HG03575 (cell line): ENCODE results near the gene TRPC1.
"Not testable (repeated sequence)": the region's sequence is repeated elsewhere in the genome, so short reads cannot be mapped to it uniquely, and the experiment has no call there.

Experiments
- ATAC-seq: cut with Tn5 transposase; IDR thresholded peaks from one replicate; pipeline ENCODE4 v1.9.1; 2021; ENCODE audit not compliant: unreplicated experiment, insufficient number of reproducible peaks, low FRiP score; ENCODE audit errors: extremely low read depth

TRPC1 gene

DNA sequence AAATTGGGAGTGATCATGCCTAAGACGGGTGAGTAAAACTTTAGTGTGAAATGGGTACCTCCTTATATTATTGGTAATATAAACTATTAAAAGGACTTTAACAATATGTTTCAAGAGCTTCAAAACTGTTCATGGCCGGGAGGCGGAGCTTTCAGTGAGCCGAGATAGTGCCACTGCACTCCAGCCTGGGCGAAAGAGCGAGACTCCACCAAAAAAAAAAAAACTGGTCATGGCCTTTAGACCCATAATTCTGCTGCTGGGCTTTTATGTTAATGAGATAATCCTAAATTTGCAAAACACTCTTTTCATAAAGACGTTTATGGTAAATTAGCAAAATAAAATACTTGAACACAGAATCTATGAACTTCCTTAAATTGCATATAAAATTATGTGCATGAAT lies 22.8 kb downstream of the TRPC1 start:
- no peak for ATAC-seq

DNA sequence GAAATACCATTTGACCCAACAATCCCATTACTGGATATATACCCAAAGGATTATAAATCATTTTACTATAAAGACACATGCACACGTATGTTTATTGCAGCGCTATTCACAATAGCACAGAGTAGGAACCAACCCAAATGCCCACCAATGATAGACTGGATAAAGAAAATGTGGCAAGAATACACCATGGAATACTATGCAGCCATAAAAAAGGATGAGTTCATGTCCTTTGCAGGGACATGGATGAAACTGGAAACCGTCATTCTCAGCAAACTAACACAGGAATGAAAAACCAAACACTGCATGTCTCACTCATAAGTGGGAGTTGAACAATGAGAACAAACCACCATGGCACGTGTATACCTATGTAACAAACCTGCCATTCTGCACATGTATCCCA lies 26.7 kb downstream of the TRPC1 start:
- not testable (repeated sequence) for ATAC-seq

DNA sequence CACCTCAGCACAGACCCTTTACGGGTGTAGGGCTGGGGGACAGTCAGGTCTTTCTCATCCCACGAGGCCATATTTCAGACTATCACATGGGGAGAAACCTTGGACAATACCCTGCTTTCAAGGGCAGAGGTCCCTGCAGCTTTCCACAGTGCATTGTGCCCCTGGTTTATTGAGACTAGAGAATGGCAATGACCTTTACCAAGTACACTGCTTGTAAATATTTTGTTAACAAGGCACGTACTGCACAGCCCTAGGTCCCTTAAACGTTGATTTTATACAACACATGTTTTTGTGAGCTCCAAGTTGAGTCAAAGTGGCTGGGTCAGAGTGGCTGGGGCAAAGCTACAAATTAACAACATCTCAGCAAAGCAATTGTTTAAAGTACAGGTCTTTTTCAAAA lies 28.8 kb downstream of the TRPC1 start:
- not testable (repeated sequence) for ATAC-seq

DNA sequence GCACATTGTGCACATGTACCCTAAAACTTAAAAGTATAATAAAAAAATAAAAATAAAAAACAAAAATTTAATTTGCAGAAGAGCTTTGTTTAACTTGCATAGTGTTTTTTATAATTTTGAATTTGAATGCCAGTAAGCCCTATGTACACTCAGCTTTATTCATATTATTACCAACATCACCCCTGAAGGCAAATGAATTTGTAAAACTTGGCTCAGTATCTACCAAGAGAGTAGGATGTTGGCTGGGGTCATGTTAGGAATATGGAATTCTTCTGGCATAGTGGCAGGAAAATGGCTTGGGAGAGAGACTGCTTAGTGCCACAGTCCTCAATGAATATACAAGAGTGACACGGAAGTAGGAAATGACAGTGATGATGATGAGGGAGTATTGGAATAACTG lies 30.7 kb downstream of the TRPC1 start:
- no peak for ATAC-seq

DNA sequence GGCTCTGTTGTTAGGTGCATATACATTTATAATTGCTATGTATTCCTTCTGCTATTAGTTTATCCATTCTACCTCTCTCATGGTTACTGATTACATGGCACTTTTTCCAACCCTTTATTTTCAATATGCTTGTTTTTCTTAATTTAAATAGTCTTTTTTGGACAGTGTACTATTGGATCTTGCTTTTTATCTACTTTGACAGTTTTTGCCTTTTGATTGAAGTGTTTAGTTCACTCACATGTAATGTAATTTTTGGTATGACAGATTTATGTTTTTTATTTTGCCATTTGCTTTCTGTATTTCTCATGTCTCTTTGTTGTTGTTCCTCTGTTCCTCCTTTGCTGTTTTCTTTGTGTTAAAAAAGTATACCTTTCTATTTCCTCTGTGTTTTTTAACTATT lies 44.5 kb downstream of the TRPC1 start:
- ATAC-seq = no peak

DNA sequence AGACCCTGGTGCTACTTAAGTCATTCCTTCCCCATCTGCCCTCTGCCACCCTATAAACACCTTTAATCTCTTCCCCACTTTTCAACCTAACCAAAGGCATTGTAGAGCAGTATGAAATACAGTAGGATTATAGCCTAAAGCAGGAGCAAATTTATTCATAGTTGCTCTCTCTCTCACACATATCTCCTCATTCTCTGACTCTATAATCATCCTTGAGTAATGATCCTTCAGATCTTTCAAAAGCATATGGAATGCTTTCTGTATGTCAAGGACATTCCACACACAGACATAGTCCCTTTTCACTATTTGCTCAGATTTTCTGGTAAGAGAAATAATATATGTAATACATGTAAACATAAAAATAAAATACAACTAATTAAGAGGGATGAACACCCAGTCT lies 54.1 kb downstream of the TRPC1 start:
- no peak for ATAC-seq

DNA sequence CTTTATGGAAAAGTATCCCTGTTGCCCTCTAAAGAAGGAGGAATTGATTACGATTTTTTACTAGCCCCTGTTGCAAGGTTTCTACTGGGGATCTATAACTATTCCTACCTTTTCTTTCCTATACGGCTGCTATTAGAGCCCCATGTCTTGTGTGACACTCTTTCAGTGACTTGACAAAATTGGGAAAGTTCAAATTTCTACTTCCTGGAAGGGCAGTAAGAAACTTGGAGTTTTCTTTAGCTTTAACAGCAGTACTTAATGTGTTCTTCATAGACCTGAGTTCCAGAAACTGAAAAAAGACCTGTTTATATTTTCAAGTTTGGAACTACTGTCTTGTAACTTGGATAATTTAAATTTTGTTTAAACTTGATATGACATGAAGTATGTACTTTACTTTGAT lies 54.7 kb downstream of the TRPC1 start:
- ATAC-seq = no peak

DNA sequence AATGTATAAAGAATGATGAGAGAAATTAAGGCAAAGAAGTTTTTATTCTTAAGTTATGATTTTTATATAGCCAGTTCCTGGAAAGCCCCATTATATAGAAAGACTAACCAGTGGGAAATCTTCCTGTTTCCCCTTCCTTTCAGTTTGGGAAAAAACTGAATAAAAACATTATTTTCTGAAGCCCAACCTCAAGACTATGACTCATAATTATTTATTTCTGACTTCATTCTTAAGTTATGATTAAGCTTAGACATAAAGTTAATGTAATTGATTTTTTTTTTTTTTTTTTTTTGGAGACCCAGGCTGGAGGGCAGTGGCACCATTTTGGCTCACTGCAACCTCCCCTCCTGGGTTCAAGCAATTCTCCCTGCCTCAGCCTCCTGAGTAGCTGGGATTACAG lies 55.8 kb downstream of the TRPC1 start:
- no peak for ATAC-seq

DNA sequence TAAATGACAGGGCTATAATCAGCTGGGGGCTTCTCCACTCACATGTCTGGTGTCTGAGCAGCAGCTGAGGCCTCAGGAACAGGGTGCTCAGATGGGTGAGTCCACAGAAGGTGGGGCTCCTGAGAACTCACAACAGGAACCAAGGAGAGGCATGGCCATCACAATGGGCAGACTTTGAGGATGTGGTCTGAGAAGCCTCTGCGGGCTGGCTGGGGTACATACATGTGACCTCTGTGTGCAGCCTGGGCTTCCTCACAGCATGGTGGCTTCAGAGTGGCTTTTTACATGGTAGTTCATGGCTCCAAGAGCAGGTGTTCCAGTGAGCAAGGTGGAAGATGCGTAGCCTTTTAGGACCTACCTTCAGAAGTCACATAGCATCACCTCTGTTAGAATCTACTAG lies 58.8 kb downstream of the TRPC1 start:
- ATAC-seq = no peak

DNA sequence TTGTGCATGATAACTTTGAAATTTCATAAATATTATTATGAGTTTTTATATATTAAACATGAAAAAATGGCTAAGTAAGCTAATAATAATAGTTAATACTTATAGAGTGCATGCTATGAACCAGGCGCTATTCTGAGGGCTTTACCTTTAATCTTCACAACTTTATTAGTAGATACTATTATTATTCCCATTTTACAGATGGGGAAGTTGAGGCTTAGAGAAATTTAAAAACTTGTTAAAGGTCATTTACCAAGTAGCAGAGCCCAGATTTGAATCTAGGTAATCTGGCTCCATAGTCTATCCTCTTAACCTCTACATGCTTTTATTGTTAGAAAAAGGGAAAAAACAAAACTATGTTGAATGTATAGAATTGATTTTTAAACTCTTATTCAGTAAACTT lies 60.4 kb downstream of the TRPC1 start:
- ATAC-seq = no peak

DNA sequence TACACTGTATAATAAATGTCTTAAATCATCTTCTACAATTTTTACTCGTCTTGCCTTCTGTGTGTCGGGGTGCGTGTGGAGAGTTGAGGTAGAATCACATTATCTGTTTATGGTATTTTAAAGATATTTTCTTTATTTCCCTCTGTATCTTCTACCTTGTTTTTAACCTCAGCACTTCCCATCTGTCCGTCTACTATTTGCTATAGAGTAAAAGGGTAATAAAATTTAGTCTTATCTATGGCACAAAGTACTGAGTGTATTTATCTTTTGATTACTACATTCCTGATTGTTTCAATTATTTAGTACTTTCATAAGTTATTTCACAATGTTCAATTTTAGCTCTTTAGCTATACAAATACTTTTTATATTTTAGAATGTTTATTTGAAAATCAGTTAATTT lies 62.2 kb downstream of the TRPC1 start:
- no peak for ATAC-seq

DNA sequence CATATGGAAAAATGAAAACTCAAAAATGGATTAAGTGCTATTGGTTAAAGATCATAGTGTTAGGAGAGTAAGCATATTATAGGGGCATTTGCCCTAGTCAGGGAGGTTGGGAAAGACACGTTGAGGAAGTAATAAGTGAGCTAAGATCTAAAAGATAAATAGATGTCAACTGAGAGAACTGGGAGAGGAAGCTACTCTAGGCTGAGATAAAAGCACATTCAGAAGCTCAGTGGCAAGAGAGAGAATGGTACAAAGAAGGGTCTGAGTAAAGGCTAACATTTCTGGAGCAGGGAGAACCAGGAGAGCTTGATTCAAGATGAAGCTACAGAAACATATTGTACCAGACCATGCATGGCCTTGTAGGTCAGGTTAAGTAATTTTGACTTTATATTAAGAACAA lies 63.9 kb downstream of the TRPC1 start:
- no peak for ATAC-seq

DNA sequence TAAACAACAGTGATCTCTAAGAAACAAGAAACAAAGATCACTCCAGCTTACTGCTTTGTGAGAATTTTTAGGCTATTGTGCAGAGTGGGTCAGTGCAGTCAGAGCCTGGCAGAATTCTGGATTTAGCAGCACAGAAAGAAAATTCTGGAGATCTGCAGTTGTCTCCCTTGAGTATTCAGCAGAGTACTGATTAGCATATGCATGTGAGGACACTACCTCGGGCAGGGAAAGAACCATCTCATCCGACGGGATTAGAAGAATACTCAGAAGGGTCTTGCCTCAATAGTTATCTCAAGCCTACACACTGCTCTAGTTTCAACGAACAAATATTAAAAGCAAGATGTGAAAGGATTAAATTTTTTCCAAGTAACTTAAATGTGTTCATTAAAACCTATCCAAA lies 70.7 kb downstream of the TRPC1 start:
- no peak for ATAC-seq

DNA sequence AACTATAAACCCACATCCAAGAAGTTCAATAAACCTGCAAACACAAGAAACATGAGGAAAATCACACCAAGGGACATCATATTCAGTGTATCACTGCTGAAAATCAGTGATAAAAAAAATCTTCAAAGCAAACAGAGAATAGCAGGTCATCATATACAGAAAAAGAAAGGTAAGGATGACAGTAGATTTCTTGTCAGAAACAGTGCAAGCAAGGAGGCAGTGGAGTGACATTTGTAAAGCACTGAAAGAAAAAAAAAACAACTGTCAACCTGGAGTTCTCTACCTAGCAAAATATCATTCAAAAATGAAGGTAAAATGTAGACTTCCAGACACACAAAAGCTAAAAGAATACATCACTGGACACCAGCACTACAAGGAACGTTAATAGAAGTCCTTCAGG lies 71.5 kb downstream of the TRPC1 start:
- ATAC-seq = no peak

DNA sequence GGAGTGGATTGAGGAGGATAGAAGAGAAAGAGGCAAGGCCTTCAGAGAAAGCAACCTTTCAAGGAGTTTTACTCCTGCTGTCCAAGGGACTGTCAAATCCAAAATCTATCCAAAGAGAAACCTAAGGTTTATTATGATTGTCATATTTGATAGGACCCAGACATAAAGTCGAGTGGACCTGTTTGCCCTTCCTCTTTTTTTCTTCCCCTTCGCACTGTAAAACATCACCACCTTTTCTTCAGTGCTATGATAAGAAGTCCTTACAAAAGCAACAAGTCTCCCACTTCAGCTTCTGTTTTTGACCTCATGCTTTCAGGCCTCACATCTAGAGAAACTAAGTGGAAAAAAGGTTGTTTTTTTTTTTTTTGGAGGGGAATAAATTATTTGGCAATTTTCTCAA lies 73.0 kb downstream of the TRPC1 start:
- ATAC-seq = no peak

DNA sequence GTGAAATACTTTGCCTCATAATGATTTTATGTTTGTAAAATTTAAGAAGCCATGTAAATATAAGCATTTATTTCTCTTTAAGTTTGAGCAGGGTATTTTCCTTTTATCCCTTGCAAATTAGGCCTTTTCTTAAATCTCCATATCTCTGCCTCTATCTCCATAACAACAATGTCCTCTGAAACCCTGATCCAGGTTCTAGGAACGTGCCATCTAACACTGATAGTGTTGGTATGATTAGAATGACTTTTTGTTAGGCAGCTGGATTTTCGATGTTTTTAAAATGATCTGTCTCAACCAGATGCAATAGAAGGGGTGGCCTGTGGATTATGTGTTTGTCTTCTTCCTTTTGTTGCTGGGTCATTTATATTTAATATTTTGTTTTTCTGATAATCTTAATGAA lies 77.9 kb downstream of the TRPC1 start:
- ATAC-seq = no peak

DNA sequence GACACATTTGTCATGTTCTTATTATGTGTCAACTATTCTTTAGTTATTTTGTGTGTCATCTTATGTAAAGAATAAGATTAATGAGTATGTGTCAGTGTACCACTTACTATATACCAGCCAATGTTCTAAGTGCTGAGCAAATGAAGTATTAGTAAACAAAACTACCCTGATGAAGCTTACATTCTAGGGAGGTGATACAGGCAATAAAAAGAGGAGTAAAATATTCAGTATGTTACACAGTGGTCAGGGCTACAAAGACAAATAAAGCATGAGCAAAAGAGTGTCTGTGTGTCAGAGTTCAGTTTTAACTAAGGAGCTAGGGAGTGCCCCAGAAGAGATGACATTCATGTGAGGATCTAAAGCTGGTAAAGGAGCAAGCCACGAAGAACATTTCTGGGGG lies 79.1 kb downstream of the TRPC1 start:
- ATAC-seq = no peak

DNA sequence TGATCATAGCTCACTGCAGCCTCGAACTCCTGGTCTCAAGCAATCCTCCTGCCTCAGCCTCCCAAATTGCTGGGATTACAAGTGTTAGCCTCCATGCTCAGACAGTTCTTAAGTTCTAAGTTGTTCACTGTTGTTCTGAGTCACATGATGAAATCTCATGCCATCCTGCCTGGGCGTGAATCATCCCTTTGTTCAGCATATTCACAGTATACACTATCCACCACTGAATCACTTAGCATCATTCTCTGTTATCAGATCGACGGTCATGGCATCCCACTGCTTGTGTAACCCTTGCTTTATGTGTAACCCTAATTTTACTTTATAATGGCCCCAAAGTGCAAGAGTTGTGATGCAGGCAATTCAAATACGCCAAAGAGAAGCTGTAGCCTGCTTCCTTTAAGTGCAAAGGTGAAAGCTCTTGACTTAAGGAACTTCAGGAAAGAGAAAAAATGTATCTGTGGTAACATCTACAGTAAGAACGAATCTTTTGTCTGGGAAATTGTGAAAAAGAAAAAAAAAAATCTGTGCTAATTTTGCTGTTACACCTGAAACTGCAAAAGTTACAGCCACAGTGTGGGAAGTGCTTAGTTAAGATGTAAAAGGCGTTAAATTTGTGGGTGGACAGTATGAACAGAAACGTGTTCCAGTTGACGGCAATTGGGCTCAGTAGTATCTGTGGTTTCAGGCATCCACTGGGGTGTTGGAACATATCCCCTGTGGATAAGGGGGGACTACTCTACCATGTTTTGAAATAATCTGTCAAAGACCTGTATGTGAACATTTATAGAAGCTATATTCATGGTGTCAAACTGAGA lies 84.5 kb downstream of the TRPC1 start:
- ATAC-seq = no peak

DNA sequence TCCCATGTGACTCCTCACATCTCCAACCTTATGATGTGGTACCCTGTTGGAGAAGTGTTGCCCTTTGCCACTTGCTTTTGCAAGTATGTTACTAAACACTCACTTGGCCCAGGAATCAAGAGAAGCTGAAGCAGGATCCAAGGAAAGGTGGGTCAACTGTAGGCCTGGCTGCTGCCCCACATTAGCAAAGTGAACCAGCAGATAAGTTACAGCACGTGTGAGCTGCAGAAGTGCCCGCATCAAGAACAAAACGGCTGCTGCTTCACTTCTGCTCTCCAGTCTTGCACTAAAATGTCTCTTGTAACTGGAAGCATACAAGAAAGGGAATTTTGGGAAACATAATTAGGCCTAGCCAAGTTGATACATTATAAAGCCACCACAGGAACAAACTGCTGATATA lies 85.4 kb downstream of the TRPC1 start:
- ATAC-seq = no peak

DNA sequence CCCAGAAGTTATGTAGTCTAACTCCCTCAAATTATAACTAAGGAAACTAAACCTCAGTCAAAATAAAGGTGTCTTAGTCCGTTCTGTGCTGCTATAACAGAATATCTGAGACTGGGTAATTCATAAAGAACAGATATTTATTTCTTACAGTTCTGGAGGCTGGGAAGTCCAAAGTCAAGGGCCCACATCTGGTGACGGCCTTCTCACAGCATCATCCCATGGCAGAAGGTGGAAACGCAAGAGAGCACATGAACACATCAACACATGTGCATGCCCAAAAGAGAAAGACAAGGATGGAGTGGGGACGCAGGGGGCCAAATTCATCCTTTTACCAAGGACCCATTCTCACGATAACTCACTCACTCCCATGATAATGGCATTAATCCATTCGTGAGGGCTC lies 92.0 kb downstream of the TRPC1 start:
- ATAC-seq = no peak

DNA sequence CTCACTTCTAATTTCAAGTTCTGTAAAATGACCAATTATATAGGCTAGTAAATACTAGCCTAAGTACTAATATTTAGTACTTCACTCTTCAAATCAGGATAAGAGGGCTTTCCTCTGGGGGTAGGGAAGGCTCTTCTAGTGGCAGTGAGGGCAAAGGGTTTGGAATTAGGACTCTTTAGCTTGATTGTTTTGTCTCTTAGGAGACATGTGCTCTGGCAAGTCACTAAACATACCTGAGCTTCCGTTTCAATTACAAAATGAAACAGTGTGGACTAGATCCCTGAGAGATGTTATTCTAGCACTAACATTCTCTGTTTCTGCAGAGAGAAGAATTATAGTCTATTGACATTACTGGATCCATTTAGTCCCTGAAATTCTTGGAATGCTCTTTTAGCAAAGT lies 93.5 kb downstream of the TRPC1 start:
- no peak for ATAC-seq
